ENCODE data around the gene CEP170B.
"Not testable (repeated sequence)": the region's sequence is repeated elsewhere in the genome, so short reads cannot be mapped to it uniquely, and the experiment has no call there.

Gene CEP170B

DNA sequence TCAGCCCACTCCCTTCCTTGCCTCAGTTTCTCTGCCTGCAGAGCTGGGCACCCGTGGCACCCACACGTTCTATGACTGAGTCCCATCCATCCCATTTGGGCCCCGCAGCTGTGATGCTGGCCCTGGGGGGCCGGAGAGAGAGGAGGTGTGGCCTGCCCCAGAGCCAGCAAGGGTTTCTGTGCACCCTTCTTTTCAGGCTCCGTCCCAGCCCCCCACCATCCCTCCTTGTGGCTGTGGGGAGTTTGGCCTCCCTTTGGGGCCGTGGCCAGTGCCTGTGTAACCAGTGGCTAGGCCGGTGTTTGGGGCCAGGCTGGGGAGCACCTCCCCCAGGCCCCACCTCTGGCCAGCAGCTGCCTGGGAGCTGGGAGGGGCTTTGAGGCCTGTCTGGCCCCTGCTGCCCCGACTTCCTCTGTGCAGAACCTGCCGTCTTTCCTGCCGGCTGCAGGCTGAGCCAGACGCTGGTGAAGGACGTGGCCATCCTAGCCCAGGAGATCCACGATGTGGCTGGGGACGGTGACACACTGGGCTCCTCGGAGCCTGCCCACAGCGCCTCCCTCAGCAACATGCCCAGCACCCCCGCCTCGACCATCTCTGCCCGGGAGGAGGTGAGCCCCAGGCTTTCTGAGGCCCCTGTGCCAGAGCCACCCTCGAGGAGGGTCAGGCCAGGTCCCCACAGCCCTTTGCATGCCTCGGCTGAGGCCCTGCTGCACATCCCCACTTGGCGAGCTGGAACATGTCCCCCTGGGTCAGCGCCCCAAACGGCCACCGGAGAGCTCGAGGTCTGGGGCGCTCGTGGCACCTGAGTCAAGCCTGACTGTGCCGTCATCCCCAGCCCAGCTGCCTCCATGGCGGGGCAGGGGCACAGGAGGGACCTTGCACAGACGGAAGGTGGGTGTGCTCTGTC lies 27.7 kb downstream of the CEP170B start:
- no peak for DNase-seq

DNA sequence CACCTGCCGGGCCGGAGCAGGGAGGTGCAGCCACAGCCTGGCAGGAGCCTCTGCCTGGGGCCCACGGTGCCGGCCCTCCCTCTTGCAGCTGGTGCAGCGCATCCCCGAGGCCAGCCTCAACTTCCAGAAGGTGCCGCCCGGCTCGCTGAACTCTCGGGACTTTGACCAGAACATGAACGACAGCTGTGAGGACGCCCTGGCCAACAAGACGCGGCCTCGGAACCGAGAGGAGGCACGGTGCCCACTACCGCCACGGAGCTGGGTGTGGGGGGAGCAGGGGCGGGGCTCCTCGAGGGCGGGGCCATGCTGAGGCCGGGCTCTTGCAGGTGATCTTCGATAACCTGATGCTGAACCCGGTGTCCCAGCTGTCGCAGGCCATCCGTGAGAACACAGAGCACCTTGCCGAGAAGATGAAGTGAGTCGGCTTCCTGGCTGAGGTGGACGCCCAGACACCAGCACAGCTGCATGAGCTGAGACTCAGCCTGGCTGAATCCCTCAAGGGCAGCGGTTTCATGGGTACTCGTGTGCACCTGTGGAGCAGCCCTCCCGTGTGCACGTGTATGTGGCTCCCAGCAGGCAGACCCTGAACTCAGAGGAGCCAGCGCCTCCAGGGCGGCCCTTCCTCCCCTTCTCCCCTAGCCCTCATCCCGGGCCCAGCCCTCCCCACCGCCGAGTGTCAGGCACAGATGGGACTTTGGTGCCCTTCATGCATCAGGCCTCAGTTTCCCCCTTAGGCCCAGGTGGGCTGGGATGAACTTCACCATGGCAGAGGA lies 28.6 kb downstream of the CEP170B start:
- no peak for DNase-seq

DNA sequence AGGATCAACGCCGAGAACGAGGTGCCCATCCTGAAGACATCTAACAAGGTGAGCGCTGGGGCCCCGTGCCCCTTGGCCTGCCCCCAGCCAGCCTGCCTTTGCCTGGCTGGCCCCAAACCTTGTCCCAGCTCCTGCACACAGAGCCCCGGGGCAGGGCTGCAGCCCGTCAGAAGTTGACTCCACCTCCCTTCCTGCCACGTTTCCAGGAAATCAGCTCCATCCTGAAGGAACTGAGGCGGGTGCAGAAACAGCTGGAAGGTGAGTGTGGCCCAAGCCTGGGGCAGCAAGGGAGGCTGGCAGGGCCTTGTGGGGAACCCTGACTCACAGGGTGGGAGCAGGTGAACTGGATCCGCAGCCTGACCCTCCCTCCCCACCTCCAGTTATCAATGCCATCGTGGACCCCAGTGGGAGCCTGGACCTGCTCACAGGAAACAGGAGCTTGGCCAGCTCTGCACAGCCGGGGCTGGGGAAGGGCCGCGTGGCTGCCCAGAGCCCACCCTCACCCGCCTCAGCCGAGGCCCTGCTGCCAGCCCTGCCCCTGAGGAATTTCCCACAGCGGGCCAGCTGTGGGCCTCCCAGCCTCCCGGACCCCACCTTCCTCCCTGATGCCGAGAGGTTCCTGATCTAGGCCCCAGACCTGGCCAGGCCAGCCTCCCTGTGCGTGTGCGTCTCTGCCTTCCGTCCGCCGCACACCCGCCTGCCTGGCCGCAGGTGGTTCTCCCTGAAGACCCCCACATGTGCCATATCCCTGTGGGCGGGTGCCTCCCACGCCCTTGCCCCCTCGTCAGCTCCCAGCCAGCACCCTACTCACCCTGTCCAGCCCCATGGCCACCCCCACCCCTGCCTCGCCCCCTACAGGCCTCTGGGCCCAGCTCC lies 29.5 kb downstream of the CEP170B start:
- no peak for DNase-seq

DNA sequence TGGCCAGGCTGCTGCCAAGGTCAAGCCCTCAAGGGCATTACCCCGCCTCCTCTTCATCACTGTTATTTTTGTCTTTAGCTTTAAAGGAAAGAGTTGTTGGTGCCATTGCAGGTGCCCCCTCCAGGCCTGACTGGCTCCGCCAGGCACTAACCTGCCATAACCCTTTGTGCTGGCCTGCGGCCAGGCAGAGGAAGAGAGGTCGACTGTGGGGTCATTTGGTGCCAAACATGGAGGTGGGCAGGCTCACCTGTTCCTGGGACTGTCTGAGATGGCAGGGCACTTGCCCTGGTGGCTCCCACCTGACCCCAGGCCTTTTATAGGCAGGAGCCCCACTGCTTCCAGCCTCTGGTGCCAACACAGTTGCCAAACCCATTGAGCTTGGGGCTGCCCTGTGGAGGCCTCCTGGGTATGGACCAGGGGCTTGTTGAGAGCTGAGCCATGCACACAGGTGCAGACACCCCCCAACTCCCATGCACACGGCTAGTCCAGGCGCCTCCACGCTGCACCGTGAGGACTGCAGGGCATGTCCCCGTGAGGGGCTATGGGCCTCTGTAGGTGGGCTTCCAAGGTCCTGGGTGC lies 30.2 kb downstream of the CEP170B start:
- no peak for DNase-seq

GRCh38 chr14:104895786-104896661 lies 31.0 kb downstream of the CEP170B start:
- DNase-seq = no peak

DNA sequence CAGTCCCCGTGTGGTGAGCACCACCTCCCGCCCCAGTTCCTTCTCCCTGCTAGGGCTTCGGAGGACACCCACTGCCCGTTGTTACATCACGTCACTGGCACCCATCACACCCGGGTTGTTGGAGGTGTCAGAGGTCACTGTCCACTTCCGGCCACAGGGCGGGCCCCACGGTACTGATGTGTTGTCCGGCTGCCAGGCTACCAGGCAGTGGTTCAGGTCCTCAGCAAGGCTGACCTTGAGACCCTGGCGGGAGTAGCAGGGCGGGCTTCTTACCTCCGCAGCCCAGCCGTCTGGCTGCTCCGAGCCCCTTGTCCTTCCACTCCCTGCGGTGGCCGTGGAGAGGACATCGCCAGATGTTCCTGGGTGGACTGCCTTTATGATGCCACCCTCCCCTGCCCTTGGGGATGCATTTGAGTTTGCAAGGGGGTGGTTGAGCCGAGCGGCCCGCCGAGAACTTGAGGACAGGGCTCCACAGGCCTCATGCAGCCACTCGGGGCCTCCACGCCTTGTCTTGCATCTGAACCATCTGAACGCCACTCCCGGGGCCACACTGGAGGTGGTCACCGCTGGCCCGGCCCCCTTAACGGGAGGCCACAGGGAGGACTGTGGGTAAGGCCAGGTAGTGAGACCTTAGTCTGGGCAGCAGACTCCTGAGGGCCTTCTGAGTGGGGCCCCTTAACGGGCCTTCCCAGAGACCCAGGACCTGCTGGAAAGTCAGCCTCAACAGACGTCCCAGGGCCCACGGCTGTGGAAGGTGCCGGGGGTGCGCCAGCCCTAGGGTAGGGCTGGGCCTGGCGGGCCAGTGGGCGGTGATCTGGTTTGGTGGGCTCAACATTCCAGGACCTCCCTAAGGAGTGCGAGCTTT lies 32.5 kb downstream of the CEP170B start:
- no peak for DNase-seq

- no peak for DNase-seq
Observed at GRCh38 chr14:104898195-104898558, 33.1 kb downstream of the CEP170B start.

DNA sequence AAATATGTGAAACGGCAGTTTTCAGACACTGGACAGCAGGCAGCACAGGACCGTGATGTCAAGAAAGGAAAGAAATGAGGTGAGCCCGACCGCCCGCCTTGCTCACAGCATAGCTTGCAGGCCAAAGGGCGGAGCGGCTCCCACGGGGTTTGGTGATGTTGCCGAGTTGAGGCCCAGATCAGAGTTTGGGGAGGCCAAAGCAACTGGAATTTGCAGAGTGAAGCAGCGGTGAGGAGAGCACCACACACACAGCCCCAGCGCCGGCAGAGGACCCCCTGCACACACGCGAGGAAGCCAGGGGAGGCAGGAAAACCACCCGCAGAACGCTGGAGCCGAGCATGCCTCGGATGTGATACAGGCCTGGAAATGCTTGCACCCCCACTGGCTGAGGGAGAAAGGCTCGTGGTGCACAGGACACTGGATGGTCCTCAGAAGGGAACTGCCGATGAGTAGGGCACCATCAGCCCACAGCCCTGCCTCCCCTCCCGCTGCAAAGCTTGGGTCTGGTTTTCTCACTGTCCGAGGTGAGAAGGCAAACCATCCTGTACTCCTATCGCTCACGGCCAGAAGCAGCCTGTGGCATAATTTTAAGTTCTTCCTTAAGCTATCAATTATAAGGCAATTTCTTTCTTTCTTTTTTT lies 33.9 kb downstream of the CEP170B start:
- no peak for DNase-seq

GRCh38 chr14:104899781-104900180 lies 34.7 kb downstream of the CEP170B start:
- DNase-seq = no peak

GRCh38 chr14:104900639-104901512 lies 35.8 kb downstream of the CEP170B start:
- no peak for DNase-seq

DNA sequence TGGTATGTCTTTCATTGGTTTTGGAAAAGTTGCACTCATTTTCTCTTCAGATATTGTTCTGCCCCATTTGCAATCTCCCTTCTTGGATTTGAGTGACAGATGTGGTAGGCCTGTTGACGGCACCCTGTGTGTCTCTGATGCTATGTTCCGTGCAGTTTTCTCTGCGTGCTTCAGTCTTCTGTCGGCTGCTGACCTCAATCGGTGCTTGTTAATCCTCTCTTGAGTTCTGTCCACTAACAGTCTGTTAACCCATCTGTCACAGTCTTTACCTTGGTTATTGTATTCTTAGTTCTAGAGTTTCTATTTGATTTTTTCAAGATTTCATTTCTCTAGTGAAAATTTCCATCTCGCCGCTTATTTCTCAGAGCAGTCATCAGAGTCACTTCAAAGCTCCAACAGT lies 38.9 kb downstream of the CEP170B start:
- no peak for DNase-seq

DNA sequence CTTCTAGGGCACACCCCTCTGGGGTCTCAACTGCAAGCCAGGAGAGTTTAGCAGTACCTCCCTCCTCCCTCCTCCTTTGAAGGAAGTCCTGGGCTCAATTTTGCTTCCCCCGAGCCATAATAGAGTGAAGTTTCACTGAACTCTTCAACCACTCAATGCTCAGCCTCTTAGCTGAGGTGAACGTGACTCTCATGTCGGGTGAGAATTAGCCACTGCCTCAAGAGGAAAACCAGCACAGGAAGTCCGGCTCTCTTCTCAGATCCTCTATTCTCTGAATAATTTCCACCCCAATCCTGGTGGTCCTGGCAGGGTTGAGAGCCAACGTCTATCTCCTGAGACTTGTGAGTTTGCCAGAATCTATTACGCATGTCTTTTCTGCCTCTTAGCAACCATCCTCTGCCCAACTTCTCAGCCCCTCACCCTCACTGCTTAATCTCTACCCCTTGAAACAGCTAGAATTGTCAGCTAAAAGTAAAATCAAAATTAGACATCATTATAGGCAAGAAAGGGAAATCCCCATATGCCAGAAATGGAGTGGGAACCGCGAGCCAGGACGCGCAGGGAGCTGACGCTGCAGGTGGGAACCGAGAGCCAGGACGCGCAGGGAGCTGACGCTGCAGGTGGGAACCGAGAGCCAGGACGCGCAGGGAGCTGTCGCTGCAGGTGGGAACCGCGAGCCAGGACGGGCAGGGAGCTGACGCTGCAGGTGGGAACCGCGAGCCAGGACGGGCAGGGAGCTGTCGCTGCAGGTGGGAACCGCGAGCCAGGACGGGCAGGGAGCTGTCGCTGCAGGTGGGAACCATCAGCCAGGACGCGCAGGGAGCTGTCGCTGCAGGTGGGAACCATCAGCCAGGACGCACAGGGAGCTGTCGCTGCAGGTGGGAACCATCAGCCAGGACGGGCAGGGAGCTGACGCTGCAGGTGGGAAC lies 39.8 kb downstream of the CEP170B start:
- DNase-seq = not testable (repeated sequence)

GRCh38 chr14:104905579-104905933 lies 40.5 kb downstream of the CEP170B start:
- DNase-seq = not testable (repeated sequence)

DNA sequence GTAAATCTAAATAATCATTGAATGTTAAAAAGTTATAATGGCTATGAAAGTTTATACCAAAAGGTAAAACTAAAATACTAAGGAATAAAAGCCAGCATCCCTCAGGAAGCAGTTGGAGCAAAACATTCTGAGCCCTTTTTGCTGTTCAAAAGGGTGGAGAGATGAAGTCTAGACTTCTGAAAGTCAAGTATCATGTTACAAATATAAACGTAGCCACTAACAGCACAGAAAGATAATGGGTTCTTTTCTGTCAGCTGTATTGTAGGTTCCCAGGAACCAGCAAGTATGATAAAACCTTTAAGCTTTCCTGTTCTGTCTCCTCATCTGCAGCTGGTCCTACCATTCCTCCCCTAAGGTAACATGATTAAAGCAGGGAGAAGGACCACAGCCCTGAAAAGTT lies 43.2 kb downstream of the CEP170B start:
- no peak for DNase-seq

GRCh38 chr14:104912053-104912452 lies 47.0 kb downstream of the CEP170B start:
- DNase-seq = no peak

DNA sequence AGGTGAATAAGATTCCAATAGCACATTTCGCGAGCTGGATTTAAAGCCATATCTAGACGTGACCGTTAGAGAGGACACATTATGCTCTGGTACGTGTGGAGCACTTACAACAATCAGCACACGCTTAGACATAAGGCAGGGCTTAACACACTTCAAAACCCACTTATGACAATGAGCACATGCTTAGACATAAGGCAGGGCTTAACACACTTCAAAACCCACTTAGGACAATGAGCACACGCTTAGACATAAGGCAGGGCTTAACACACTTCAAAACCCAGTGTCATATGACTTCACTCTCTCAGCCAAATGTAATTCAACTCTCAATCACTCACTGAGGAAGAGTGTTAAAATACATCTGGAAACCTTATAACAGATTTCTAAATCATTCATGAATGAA lies 48.4 kb downstream of the CEP170B start:
- no peak for DNase-seq

DNA sequence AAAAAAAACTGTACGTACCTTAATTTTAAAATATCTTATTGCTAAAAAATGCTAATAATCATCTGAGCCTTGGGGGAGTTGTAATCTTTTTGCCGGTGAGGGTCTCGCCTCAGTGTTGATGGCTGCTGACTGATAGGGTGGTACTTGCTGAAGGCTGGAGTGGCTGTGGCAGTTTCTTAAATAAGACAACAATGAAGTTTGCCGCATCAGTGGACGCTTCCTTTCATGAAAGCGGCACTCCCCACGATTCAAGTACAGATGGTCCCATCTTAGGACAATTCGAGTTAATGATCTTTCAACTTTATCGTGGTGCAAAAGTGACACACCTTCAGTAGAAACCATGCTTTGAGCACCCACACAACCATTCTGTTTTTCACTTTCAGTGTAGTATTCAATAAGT lies 52.0 kb downstream of the CEP170B start:
- DNase-seq = no peak

DNA sequence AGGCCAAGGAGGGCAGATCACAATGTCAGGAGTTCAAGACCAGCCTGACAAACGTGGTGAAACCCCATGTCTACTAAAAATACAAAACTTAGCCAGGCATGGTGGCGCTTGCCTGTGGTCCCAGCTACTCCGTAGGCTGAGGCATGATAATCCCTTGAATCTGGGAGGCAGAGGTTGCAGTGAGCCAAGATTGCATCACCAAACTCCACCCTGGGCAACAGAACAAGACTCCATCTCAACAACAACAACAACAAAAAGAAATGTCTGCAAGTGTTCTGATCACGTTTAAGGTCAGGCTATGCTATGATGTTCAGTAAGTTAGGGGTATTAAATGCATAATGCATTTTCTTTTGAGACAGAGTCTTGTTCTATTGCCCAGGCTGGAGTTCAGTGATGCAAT lies 52.9 kb downstream of the CEP170B start:
- no peak for DNase-seq

All from CD4-positive, alpha-beta T cell treated with Interleukin-12 subunit alpha and Interleukin-12 subunit beta, for 1 hour (primary cell).